ENCODE data around the gene KIAA1549.

GRCh38 chr7:138834583-138834982, 146.6 kb downstream of the KIAA1549 start:
- TF ChIP-seq POLR2AphosphoS5 (IDR thresholded peaks at IDR 0.05; ENCODE audit: borderline replicate concordance, low read depth, low read length) (no peak), EZH2 (IDR thresholded peaks at IDR 0.05) (no peak)
